ENCODE data around the gene FAM217A.
A peak's percentile ranks its signal among the peaks of the same experiment; 100 is the strongest.

Gene FAM217A

GRCh38 chr6:4084444-4085331 lies 5.8 kb upstream of the FAM217A start:
- DNase-seq = no peak

DNA sequence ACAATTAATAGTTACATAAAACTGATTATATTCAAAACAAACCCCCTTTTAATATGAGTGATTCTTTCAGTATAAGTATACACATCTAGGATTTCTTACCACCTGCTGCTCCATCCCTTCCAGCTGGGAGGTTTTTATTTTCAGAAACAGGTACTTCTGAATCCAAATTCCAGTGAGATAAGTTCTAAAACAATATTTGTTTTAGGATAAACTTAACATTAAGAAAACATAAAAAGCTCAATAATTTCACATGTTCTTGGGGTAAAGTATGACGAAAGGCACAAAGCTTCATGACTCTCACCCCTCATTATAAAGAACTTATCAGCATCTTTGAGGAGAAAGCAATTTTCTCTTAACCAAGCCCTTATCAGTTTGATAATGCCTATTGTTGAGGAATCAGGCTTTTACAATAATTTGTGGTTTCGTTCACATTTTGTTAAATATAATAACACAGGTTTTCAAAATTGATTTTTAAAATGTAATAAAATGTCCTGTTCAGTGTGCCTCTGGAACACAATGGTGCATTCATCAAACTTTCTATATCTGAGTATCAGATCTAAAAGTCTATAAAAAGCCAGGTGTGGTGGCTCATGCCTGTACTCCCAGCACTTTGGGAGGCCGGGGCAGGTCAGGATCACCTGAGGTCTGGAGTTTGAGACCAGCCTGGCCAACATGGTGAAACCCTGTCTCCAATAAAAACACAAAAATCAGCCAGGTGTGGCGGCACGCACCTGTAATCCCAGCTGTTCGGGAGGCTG lies 4.3 kb downstream of the FAM217A start:
- no peak for DNase-seq

GRCh38 chr6:4071330-4071729 lies 7.6 kb downstream of the FAM217A start:
- no peak for DNase-seq

GRCh38 chr6:4069199-4069598 lies 9.7 kb downstream of the FAM217A start:
- DNase-seq = no peak

DNA sequence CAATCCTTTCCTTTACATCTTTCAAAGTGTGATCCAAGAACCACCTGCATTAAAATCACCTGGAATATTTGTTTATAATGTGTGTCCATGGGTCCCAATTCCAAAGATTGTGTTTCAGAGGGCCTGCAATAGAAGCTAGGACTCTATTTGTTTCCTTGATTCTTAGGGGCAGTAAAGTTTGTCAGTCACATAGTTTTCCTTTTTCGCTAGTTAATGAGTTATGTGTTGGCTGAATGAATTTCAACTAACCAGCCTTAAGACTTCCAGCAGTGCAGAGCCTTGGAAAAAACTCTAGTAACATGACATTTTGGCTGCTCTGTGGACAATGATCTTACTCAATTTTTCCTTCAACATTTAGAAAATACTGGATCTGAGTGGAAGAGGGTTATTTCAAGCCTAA lies 11.3 kb downstream of the FAM217A start:
- no peak for DNase-seq

DNA sequence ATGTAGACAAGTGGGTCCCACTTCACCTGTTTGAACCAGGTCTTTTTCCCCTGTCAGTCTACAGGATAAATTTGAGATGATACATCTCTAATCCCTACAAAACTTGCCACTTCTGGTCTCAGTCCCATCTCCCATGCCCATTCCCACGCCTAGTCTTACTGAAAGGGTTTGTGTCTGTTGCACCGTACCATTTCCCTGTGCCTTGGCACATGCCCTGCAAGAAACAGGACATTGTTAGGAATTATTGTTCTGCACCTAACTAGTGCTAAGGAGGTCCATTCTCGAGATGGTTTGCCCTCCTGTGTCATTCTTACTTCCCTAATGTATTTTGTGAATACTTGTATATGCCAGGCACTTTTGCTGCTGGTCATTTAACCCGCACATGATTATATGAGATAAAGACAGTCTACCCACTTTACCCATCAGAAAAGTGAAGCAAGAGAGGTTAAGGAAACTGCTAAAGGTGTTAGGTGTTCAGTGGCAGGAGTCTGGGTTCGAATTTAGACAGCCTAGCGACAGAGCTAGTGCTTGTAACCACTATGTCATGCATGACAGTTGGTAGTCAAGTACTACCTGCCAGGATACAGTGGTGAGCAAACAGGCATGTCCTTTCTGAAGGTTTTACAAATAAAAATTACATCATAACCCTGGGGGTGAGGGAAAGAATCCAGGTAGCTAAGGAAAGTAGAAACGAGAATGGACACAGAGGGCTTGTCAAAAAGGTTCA lies 12.7 kb downstream of the FAM217A start:
- no peak for DNase-seq

DNA sequence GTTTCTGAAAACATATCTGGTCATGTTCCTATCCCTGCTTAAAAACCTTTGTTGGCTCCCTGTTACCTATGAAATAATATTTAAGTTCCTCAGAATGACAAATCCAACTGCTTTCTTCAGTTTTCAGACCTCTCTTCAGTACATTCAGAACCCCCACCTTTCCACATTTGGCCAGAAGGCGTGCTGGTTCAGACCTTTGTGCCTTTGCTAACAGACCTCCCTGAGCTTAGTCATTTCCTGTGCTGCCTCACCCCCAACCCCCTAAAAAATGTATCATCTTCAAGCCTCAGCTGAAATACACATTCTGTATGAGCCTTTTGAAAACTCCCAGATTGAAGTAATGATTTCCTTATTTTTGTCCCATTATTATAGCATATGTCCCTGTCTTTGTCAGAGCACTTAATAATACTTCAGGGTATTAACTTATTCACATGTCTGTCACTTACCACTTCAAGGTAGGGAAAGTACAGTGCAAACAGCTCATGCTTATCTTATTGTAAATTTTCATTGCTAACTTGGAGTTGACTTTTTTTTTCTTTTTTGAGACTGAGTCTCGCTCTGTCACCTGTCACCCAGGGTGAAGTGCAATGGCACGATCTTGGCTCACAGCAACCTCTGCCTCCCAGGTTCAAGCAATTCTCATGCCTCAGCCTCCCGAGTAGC lies 19.7 kb downstream of the FAM217A start:
- peak; percentile 21 for DNase-seq

DNA sequence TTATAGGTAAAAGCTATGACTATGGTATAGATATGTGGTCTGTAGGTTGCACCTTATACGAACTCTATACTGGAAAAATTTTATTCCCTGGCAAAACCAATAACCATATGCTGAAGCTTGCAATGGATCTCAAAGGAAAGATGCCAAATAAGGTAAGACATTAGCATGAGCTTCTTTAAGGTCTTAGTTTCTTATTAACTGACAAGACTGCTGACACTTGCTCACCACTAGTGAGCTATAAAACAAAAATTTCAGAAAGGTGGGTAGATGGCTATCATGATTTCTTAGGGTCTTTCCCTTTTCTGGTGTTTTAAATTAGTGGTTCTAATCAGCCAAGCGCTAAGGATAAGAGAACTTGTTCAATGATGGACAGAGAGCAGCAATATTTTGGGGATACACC lies 21.9 kb downstream of the FAM217A start:
- DNase-seq = no peak

GRCh38 chr6:4055420-4056041 lies 23.4 kb downstream of the FAM217A start:
- DNase-seq = no peak

DNA sequence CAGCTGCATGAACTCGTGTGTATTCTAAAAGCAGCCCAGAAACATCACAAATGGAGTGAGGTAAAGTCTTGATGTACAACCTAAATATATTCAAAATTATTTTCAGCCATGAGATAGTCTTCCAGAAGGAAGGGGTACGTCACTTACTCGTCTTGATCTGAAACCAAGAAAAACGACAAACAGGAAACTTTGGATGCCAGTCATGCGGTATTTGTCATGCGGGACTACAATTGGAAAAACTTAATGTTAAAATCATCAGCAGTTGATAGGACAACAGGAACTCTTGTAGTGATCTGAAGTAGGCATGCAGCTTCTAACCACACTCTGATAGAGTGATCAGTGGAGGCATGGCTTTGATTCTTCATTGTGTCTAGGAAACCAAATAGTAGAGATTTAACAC lies 29.7 kb downstream of the FAM217A start:
- DNase-seq = no peak

DNA sequence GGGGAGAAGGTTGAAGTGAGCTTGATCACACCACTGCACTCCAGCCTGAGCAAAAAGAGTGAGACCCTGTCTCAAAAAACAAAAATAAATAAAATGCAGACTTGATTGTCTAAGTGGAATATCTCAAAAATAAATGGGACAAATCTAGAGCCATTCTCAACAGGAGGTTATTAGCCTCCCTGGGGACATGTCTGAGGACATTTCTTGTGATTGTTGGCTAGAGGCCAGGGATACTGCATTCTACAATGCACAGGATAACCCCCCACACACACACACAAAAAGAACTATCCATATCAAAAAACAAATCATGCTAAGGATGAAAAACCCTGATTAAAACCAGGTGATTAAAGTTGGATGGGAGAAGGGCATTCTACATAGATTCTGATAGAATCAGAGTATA lies 37.5 kb downstream of the FAM217A start:
- no peak for DNase-seq

- DNase-seq = no peak
These were observed 39.6 kb downstream of the FAM217A start for GRCh38 chr6:4039348-4039747.

DNA sequence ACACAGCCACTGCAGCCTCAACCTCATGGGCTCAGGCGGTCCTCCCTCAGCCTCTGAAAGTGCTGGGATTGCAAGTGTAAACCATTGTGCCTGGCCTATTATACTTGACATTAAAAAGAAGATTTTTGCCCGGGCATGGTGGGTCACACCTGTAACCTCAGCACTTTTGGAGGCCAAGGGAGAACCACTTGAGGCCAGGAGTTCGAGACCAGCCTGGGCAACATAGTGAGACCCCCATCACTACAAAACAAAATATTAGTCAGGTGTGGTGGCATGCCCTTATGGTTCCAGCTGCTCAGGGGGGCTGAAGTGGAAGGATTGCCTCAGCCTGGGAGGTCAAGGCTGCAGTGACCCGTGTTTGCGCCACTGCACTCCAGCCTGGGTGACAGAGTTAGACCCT lies 42.4 kb downstream of the FAM217A start:
- no peak for DNase-seq

DNA sequence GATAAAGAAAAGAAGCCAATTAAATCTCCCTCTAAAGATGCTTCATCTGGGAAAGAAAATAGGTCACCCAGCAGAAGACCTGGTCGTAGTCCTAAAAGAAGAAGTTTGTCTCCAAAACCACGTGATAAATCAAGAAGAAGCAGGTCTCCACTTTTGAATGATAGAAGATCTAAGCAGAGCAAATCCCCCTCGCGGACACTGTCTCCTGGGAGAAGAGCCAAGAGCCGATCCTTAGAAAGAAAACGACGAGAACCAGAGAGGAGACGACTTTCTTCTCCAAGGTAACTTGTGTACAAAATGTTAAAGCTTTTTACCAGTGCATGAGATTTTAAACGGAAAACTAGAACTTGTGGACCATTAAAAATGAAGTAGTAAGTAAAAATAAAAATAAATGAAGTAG lies 46.5 kb downstream of the FAM217A start:
- DNase-seq = no peak

DNA sequence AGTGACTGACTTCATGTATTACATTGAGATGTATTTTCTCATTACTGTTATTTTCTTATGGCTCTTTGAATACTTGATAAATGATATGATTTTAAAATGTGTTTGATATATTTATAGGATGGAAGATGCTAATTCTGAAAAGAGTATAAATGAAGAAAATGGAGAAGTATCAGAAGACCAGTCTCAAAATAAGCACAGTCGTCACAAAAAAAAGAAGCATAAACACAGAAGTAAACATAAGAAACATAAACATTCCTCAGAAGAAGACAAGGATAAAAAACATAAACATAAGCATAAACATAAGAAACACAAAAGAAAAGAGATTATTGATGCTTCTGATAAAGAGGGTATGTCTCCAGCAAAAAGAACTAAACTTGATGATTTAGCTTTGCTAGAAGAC lies 47.5 kb downstream of the FAM217A start:
- no peak for DNase-seq

DNA sequence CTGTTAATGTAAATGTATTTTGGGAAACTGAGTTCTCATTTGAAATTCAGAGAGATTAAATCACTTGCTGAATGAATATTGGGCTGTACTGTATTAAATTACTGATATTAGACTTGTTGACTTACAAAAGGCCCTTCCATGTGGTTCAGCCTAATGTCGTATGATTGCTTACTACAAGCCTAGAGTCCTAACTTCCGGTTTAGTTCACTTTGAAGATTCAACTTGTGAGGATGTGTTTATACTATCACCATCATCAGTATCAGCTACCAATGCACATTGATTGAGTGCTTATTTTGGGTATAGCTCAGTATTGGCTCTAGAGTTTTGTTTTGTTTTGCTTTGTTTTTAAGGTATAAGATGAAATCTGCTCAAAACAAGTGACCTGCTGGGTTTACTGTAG lies 48.3 kb downstream of the FAM217A start:
- no peak for DNase-seq

DNA sequence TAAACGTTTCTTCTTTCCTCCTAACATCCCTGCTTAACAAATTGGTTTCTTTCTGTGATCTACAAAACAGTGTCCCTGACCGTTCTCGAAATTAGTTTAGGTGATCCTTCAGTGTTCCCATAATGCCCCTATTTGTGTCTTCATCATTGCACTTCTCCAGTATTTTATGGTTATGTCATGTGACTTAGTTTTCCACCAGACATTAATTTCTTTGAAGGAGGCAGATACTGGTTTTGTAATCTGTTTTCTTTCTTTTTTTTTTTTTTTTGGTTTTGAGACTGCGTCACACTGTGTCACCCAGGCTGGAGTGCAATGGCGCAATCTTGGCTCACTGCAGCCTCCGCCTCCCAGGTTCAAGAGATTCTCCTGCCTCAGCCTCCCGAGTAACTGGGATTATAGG lies 49.2 kb downstream of the FAM217A start:
- no peak for DNase-seq

- no peak for DNase-seq
These were observed 50.9 kb downstream of the FAM217A start for GRCh38 chr6:4028051-4028450.

GRCh38 chr6:4025681-4026080 lies 53.3 kb downstream of the FAM217A start:
- no peak for DNase-seq

DNA sequence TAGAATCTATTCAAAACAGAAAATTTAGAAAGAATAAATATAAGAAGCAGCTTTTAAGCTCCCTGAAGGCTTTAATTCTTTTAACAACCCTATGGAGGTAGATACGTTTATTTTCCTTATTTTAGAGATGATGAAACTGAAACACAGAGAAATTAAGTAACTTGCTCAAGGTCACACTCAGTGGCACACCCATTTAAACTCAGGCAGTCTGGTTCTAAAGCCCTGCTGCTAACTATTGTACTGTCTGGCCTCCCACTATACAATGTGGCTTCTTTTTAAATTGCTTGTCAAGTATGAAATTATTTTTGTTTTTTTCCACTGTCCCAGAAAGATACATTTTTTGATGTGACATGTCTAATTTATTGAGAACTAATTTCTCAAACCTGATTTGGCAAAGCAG lies 55.7 kb downstream of the FAM217A start:
- DNase-seq = no peak

- no peak for DNase-seq
These were observed 56.9 kb downstream of the FAM217A start for GRCh38 chr6:4021854-4022695.

Measured in CD4-positive, alpha-beta T cell treated with Interleukin-15 for 1 hour (primary cell).